H1 (cell line): ENCODE results near the gene NFIA. TPM values are rescaled to one million over a fixed set of nuclear protein-coding genes. Genes with fewer than 3 reads are reported as not detected.

Experiments
- CTCF ChIA-PET: fragments of 300-600 bp; sonication (Branson Sonifier 250); formaldehyde crosslinking; loops from one replicate; lab custom pipeline; 2021; ENCODE audit not compliant: partially characterized antibody; lab: Charles Lee
- POLR2A ChIA-PET: fragments of 300-600 bp; sonication (Branson Sonifier 250); formaldehyde crosslinking; loops from one replicate; lab custom pipeline; 2021; ENCODE audit warnings: inconsistent platforms; ENCODE audit not compliant: partially characterized antibody; lab: Charles Lee
- DNase-seq, 2 experiments: peaks; one replicate each; pipeline versions ENCODE4 v3.0.0 to v3.0.0-alpha.2; 2010 to 2022; ENCODE audit warnings: low spot score in 2 of 2, low read depth in 1 of 2, mixed read lengths in 1 of 2
- FAIRE-seq: peaks from 2 replicates; lab custom pipeline; 2011; peaks lifted over from hg19 to GRCh38; lab: Jason Lieb, UNC
- H2AFZ ChIP-seq: 2 replicates; pipeline ENCODE4 v1.8.1; 2012; ENCODE audit warnings: low read length, inconsistent platforms
- H2AK5ac ChIP-seq: 2 replicates; pipeline ENCODE4 v1.6.1; 2013; ENCODE audit warnings: low read depth, low read length
- H2BK120ac ChIP-seq: replicated peaks from 2 replicates; pipeline ENCODE3; 2013; ENCODE audit warnings: low read depth, low read length, inconsistent platforms
- H2BK12ac ChIP-seq: 2 replicates; pipeline ENCODE4 v1.6.1; 2013; ENCODE audit warnings: low read depth, low read length
- H2BK15ac ChIP-seq: 2 replicates; pipeline ENCODE4 v1.6.1; 2013; ENCODE audit warnings: low read length
- H2BK20ac ChIP-seq: 2 replicates; pipeline ENCODE4 v1.6.1; 2013; ENCODE audit warnings: low read length
- H2BK5ac ChIP-seq: 2 replicates; pipeline ENCODE4 v1.6.1; 2013; ENCODE audit warnings: low read depth, low read length
- H3K14ac ChIP-seq: 2 replicates; pipeline ENCODE4 v1.6.1; 2013; ENCODE audit warnings: inconsistent platforms; ENCODE audit not compliant: insufficient read length
- H3K18ac ChIP-seq: 2 replicates; pipeline ENCODE4 v1.6.1; 2013; ENCODE audit warnings: low read length; ENCODE audit errors: extremely low read depth
- H3K23ac ChIP-seq: 2 replicates; pipeline ENCODE4 v1.6.1; 2013; ENCODE audit warnings: inconsistent platforms; ENCODE audit not compliant: insufficient read length
- H3K23me2 ChIP-seq: 2 replicates; pipeline ENCODE4 v1.6.1; 2013; ENCODE audit warnings: low read depth, low read length
- H3K27ac ChIP-seq: 2 replicates; pipeline ENCODE4 v1.6.1; 2011; ENCODE audit warnings: low read depth, low read length, inconsistent platforms
- H3K27me3 ChIP-seq, 4 experiments: replicated peaks in 1 of 4; 1 replicate in 1 of 4; 2 replicates in 3 of 4; pipeline versions ENCODE4 v1.6.1 to v1.8.1; 2011 to 2013; ENCODE audit warnings: low read length in 3 of 4, mild to moderate bottlenecking in 3 of 4, inconsistent platforms in 2 of 4, mixed read lengths in 2 of 4, moderate library complexity in 1 of 4; ENCODE audit not compliant: control insufficient read depth in 3 of 4, insufficient read depth in 3 of 4; ENCODE audit errors: extremely low read depth in 1 of 4
- H3K36me3 ChIP-seq, 4 experiments: 2 replicates each; pipeline versions ENCODE4 v1.6.1 to v1.8.1; 2011 to 2013; ENCODE audit warnings: mild to moderate bottlenecking in 4 of 4, low read length in 3 of 4, moderate library complexity in 2 of 4, control low read depth in 1 of 4, inconsistent platforms in 1 of 4; ENCODE audit not compliant: insufficient read depth in 4 of 4, control insufficient read depth in 2 of 4
- H3K4ac ChIP-seq: replicated peaks from 2 replicates; pipeline ENCODE3; 2013; ENCODE audit warnings: low read length, low read depth, mixed read lengths, inconsistent platforms; ENCODE audit not compliant: insufficient read length
- H3K4me1 ChIP-seq, 4 experiments: replicated peaks in 1 of 4; 1 replicate in 1 of 4; 2 replicates in 3 of 4; pipeline versions ENCODE4 v1.6.1 to v1.8.1; 2011 to 2013; ENCODE audit warnings: low read length in 3 of 4, inconsistent platforms in 2 of 4, mixed read lengths in 1 of 4; ENCODE audit not compliant: insufficient read depth in 4 of 4, control insufficient read depth in 3 of 4
- H3K4me2 ChIP-seq, 2 experiments: 2 replicates each; pipeline versions ENCODE4 v1.6.1 to v1.8.1; 2011 to 2013; ENCODE audit warnings: low read depth in 2 of 2, low read length in 2 of 2, control low read depth in 1 of 2, inconsistent platforms in 1 of 2, mild to moderate bottlenecking in 1 of 2; ENCODE audit not compliant: insufficient read depth in 1 of 2
- H3K4me3 ChIP-seq, 4 experiments: fragments of 200-600, 300-600 bp in 1 of 4; sonication (generic), shearing (Covaris generic), sonication (Bioruptor Twin) in 1 of 4; 2 replicates each; pipeline versions ENCODE4 v1.5.1 to v1.8.1; 2011 to 2016; ENCODE audit warnings: low read length in 4 of 4, low read depth in 3 of 4, control low read depth in 2 of 4, inconsistent platforms in 2 of 4, mild to moderate bottlenecking in 2 of 4, mixed read lengths in 1 of 4, moderate library complexity in 1 of 4; ENCODE audit not compliant: insufficient read depth in 2 of 4; ENCODE audit errors: extremely low read depth in 1 of 4
- H3K56ac ChIP-seq: replicated peaks from 2 replicates; pipeline ENCODE3; 2013; ENCODE audit warnings: low read depth, mild to moderate bottlenecking, mixed read lengths, low read length, inconsistent platforms; ENCODE audit not compliant: insufficient read length
- H3K79me1 ChIP-seq: 2 replicates; pipeline ENCODE4 v1.6.1; 2013; ENCODE audit warnings: low read depth, low read length, control low read depth
- H3K79me2 ChIP-seq, 2 experiments: 2 replicates each; pipeline versions ENCODE4 v1.6.1 to v1.8.1; 2012 to 2013; ENCODE audit warnings: low read length in 2 of 2, mild to moderate bottlenecking in 2 of 2, inconsistent platforms in 1 of 2; ENCODE audit not compliant: insufficient read depth in 2 of 2, control insufficient read depth in 1 of 2
- H3K9ac ChIP-seq, 4 experiments: replicated peaks in 1 of 4; 1 replicate in 1 of 4; 2 replicates in 3 of 4; pipeline versions ENCODE4 v1.6.1 to v1.8.1; 2011 to 2013; ENCODE audit warnings: low read depth in 3 of 4, low read length in 3 of 4, control low read depth in 2 of 4, mild to moderate bottlenecking in 2 of 4, moderate library complexity in 2 of 4, inconsistent platforms in 1 of 4; ENCODE audit errors: extremely low read depth in 1 of 4
- H3K9me3 ChIP-seq, 2 experiments: 2 replicates each; pipeline versions ENCODE4 v1.6.1 to v1.8.1; 2012 to 2013; ENCODE audit warnings: mild to moderate bottlenecking in 2 of 2, moderate library complexity in 2 of 2, control low read depth in 1 of 2, inconsistent platforms in 1 of 2, low read depth in 1 of 2, low read length in 1 of 2, mixed read lengths in 1 of 2; ENCODE audit not compliant: insufficient read depth in 2 of 2
- H4K20me1 ChIP-seq, 2 experiments: replicated peaks in 1 of 2; 2 replicates each; pipeline versions ENCODE3 to v1.8.1; 2011 to 2013; ENCODE audit warnings: inconsistent platforms in 2 of 2, low read length in 2 of 2, mild to moderate bottlenecking in 1 of 2; ENCODE audit not compliant: insufficient read depth in 2 of 2, control insufficient read depth in 1 of 2
- H4K5ac ChIP-seq: 2 replicates; pipeline ENCODE4 v1.6.1; 2013; ENCODE audit warnings: low read length, low read depth, mixed read lengths, inconsistent platforms; ENCODE audit not compliant: insufficient read length
- H4K8ac ChIP-seq: 2 replicates; pipeline ENCODE4 v1.8.0; 2013; ENCODE audit warnings: mild to moderate bottlenecking, moderate library complexity, low read length, inconsistent platforms; ENCODE audit not compliant: insufficient read depth; ENCODE audit errors: extremely low read depth
- H4K91ac ChIP-seq: replicated peaks from 2 replicates; pipeline ENCODE3; 2013; ENCODE audit warnings: low read length, mixed read lengths, inconsistent platforms; ENCODE audit not compliant: insufficient read length
- E2F6 ChIP-seq: IDR thresholded peaks from 2 replicates; pipeline ENCODE4 v1.6.1; 2012; ENCODE audit warnings: inconsistent platforms
- POLR2A ChIP-seq, 2 experiments: IDR thresholded peaks; 1 replicate in 1 of 2; 2 replicates in 1 of 2; pipeline ENCODE4 v1.6.1; 2011; ENCODE audit warnings: low read depth in 2 of 2, low read length in 2 of 2, mild to moderate bottlenecking in 2 of 2; ENCODE audit errors: control extremely low read depth in 1 of 2
- USF2 ChIP-seq: IDR thresholded peaks from 2 replicates; pipeline ENCODE4 v1.6.1; 2011; ENCODE audit warnings: low read length, improper control_type of control experiment
- ZNF274 ChIP-seq: IDR thresholded peaks from 2 replicates; pipeline ENCODE4 v1.7.0; 2012; ENCODE audit warnings: low read length, borderline replicate concordance; ENCODE audit errors: extremely low read depth
- WGBS, 2 experiments: shearing (Covaris generic) in 1 of 2; methylation state at CpG; one replicate each; pipeline versions ENCODE4 v1.1.6 to v1.1.7; 2013 to 2015; ENCODE audit warnings: low lambda C conversion rate in 2 of 2, mixed read lengths in 2 of 2, inconsistent platforms in 1 of 2, low coverage in 1 of 2, missing lambda C conversion rate in 1 of 2; ENCODE audit not compliant: insufficient replicate concordance in 2 of 2, insufficient coverage in 1 of 2, insufficient read length in 1 of 2; ENCODE audit errors: extremely low coverage in 1 of 2, missing lambda C conversion rate in 1 of 2; 5-methylcytosine and 5-hydroxymethylcytosine counted together
- polyA plus RNA-seq, 7 experiments: library from polyadenylated mRNA; depleted of rRNA in 3 of 7; stranded (reverse) in 5 of 7; unstranded in 2 of 7; fragments of >200 nt in 5 of 7; fragments of 200-250 nt in 2 of 7; gene quantifications; 1 replicate in 5 of 7; 2 replicates in 1 of 7; 4 replicates in 1 of 7; pipeline versions ENCODE4 v1.2.1 to v1.2.3, GENCODE V29; 2011 to 2013; ENCODE audit warnings: missing spikeins in 2 of 7, mixed read lengths in 2 of 7
- total RNA-seq: library from RNA; stranded (reverse); fragmentation: NEBNext Ultra II Directional; extraction: Animal tissue kit (Norgen Biotek cat#: 25700); gene quantifications from 2 replicates; pipeline ENCODE4 v1.2.1, GENCODE V29; 2021

NFIA gene
- total and polyA plus RNA-seq, 2 of the 8 experiments (the other 6 are each of a cell fraction or from before 2014, with no cell fraction given), result 1.8 to 2.3 TPM

GRCh38 chr1:61376151-61376550, 293.8 kb downstream of the NFIA start:
- Histone ChIP-seq H3K18ac (no peak overlapping the region), H3K79me1 (no peaks in the 10 kb centered on the region), H2BK12ac (no peak overlapping the region), H2BK5ac (no peak overlapping the region), H3K4me3 (no peak overlapping the region), H3K9me3 (no peaks in the 10 kb centered on the region), H3K9ac (no peak overlapping the region), H4K5ac (no peak overlapping the region), H2AK5ac (no peak overlapping the region), H4K8ac (no peak overlapping the region), H3K14ac (no peak overlapping the region), H3K56ac (no peak overlapping the region), H2BK20ac (no peak overlapping the region), H4K91ac (no peak overlapping the region), H3K27ac (no peak overlapping the region), H2AFZ (no peak overlapping the region), H3K4me1 (no peaks in the 10 kb centered on the region), H2BK120ac (no peak overlapping the region), H4K20me1 (no peaks in the 10 kb centered on the region), H3K79me2 (no peaks in the 10 kb centered on the region), H2BK15ac (no peak overlapping the region), H3K27me3 (no peaks in the 10 kb centered on the region), H3K23ac (no peak overlapping the region), H3K4me2 (no peak overlapping the region), H3K36me3 (no peaks in the 10 kb centered on the region), H3K23me2 (no peaks in the 10 kb centered on the region; the same call in 1 of the 2 replicates), H3K4ac (no peak overlapping the region)
- 89% methylated on average over 2 of the region's 2 CpGs; no CpG with 5 or more reads in 1 of the 2 experiments for WGBS, 2 experiments
- ChIA-PET CTCF (interaction anchor here (0.8 kb wide), 1 partner anchor 25 kb away, joined by 3 read pairs; no protein-coding TSS in a partner anchor), POLR2A (no interaction called here)
- FAIRE-seq (no peak), DNase-seq (no peak)
- TF ChIP-seq E2F6 (no peak), POLR2A (IDR thresholded peaks at IDR 0.05; ENCODE audit: control extremely low read depth in 1 of 2, low read depth in 2 of 2, low read length in 2 of 2) (no peak), ZNF274 (no peak), USF2 (no peak)
